Left hindlimb (tissue), 1 donor: Measurements from ENCODE around the gene SLCO4A1.
"Not testable (repeated sequence)": the region's sequence is repeated elsewhere in the genome, so short reads cannot be mapped to it uniquely, and the experiment has no call there.

ENCODE experiments used
- DNase-seq: peaks from one replicate; pipeline ENCODE4 v3.0.0-alpha.2; 2018

Gene SLCO4A1

DNA sequence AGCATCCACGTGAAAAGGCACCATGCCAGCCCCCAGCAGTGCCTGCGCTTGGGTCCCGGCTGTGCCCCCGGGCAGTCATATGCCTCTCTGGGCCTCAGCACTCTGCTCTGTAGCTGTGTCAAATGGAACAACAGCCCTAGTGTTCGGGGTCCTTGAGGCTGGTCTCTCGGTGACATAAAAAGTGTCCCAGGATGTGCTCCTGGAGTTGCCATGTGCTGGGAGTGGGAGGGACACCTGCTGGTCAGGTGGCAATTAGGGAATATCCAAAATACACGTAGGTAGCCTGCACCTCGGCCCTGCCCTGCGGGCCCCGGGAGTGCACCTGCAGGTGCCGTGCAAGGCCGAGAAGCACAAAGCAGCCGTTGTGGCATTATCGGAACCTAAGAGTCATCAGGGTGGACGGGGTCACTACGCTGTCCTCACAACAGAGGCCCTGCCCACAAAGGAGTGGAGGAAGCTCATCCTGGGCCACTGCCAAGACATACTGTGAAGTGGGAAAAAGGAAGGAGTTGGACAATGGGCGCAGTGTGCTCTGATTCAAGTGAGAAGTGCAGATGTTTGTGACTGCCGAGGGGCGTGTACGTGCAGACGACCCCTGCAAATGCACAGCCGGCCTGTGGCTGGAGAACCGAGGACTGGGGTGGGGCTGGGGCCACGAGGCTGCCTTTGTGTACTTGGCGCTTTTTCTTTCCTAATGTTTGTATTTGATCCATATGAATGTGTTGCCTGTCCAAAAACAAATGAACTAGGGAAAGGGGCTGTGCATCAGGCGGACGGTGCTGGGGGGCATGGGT lies 24.6 kb downstream of the SLCO4A1 start:
- no peak for DNase-seq

- no peak for DNase-seq
Observed at GRCh38 chr20:62667530-62668440, 25.5 kb downstream of the SLCO4A1 start.

- DNase-seq = peak; percentile 86
Observed at GRCh38 chr20:62668441-62669027, 26.2 kb downstream of the SLCO4A1 start.

- DNase-seq = no peak
Observed at GRCh38 chr20:62669249-62669648, 26.9 kb downstream of the SLCO4A1 start.

- no peak for DNase-seq
Observed at GRCh38 chr20:62670156-62670555, 27.9 kb downstream of the SLCO4A1 start.

DNA sequence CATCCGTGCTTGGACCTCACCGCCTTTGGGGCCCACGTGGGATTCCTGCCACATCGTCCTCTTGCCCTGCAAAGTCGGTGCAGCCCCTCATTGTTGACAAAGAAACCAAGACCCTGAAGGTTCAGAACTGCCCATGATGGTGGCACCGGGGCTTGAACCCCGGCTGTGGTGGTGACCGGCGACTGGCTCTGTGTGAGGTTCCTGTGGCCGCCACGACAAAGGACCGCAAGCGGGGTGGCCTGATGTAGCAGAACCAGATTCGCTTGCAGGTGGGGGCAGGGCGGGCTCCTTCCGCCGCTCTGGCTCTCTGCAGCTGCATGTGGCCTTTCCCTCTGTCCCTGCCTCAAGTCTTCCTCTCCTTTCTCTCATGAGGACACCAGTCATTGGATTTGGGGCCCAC lies 28.7 kb downstream of the SLCO4A1 start:
- no peak for DNase-seq

DNA sequence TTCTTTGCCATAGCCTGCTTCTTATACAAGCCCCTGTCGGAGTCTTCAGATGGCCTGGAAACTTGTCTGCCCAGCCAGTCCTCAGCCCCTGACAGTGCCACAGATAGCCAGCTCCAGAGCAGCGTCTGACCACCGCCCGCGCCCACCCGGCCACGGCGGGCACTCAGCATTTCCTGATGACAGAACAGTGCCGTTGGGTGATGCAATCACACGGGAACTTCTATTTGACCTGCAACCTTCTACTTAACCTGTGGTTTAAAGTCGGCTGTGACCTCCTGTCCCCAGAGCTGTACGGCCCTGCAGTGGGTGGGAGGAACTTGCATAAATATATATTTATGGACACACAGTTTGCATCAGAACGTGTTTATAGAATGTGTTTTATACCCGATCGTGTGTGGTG lies 29.5 kb downstream of the SLCO4A1 start:
- no peak for DNase-seq

- DNase-seq = no peak
Observed at GRCh38 chr20:62674370-62674769, 32.1 kb downstream of the SLCO4A1 start.

DNA sequence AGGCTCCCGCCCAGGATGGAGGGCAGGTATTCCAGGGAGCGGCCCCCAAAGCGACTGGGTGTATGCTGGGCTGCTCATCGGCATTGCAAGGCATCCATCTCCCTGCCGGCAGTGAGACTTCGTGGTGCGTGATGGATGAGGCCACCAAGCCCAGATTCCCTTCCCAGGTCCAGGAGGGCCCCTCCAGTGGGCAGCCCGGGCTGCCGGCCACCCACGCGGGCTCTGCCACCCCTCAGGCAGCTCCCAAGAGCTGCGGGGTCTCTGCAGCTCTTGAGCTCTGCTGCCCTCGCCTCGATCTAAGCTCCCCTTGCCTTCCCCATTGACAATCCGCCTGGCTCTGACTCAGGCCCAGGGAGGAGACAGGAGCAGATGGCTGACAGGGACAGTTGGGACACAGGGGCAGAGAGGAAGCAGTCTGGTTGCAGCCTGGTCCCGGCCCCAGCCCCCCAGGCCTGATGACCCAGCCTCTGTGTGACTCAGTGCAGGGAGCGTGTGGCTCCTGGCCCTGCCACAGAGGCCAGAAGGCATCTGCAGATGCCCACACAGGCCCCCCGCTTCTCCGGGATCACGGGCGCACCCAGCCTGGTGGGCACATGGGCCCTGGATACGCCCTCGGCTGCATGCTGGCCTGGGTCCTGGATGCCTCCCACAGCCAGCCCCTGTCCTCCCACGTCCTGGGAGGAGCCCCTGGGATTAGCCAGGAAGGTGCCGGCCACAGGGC lies 33.0 kb downstream of the SLCO4A1 start:
- DNase-seq = no peak

DNA sequence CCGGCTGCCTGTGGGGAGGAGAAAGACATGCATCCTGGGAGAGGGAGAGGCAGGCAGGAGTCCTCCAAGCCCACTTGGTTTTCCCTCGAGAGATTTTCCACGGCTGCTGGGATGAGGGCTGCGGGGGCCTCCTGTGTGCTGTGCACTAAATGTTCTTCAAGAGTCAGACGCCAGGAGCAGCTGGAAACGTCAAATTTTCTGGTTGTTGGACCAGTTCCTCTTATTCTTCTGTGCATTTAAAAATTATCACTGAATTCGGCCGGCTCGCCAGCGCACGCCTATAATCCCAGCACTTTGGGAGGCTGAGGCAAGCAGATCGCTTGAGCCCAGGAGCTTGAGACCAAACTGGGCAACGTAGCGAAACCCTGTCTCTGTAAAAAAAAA lies 33.6 kb downstream of the SLCO4A1 start:
- no peak for DNase-seq

- no peak for DNase-seq
Observed at GRCh38 chr20:62676976-62677375, 34.7 kb downstream of the SLCO4A1 start.

DNA sequence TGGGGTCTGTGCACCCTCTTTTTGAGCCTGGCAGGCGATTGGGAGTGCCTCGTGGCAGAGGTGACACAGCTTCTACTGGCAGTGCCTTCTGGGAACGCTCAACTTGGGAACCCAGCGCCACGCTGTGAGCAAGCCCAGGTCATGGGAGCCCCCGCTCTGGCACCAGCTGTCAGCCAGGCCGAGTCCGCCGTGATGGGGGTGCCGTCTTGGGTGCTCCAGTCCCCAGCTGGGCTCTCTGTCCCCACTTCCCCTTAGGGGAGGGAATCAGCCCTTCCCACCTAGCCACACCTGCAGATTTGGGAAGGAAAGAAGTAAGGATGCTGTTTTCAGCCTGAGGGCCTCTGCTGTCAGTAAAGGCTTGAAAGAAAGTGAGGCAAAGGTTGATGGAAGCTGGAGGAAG lies 35.4 kb downstream of the SLCO4A1 start:
- no peak for DNase-seq

DNA sequence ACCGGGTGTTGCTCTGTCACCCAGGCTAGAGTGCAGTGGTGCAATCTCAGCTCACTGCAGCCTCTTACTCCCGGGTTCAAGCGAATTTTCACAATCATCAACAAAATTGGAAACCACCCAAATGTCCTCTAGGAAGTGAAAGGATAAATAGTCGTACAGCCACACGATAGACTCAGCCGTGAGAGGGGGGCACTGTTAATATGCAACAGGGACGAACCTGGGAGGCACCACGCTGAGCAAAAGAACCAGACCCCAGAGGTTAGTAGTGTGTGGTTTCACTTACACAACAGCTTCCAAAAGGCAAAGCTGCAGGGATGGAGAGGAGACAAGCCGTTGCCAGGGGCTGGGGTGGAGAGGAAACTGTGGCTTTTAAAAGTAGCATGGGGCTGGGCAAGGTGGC lies 36.2 kb downstream of the SLCO4A1 start:
- DNase-seq = no peak

DNA sequence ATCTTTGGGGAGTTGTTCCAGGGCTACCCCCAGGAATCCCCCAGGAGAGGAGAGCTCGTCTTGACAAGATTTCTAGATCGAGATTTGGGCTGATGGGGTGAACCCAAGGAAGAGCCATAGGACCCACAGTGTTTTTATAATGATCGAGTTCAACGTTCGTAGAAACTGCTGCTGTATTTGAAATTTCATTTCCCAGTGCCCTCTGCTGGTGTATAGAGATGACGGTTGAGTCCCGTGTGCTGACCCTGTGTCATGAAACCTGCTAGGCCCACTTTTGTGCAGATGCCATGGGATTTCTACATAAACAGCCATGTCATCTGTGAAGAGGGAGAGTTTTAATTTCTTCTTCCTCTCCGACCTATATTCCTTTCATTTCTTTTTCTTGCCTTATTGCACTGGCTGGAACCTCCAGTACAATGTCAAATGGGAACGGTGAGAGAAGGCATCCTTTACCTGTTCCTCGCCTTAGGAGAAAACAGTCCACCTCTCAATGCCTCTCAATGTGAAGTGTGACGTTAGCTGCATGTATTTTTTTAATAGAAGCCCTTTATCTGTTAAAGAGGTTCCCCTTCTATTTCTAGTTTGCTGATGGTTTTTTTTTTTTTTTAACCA lies 37.8 kb downstream of the SLCO4A1 start:
- DNase-seq = no peak

GRCh38 chr20:62682912-62683517 lies 40.7 kb downstream of the SLCO4A1 start:
- DNase-seq = no peak

DNA sequence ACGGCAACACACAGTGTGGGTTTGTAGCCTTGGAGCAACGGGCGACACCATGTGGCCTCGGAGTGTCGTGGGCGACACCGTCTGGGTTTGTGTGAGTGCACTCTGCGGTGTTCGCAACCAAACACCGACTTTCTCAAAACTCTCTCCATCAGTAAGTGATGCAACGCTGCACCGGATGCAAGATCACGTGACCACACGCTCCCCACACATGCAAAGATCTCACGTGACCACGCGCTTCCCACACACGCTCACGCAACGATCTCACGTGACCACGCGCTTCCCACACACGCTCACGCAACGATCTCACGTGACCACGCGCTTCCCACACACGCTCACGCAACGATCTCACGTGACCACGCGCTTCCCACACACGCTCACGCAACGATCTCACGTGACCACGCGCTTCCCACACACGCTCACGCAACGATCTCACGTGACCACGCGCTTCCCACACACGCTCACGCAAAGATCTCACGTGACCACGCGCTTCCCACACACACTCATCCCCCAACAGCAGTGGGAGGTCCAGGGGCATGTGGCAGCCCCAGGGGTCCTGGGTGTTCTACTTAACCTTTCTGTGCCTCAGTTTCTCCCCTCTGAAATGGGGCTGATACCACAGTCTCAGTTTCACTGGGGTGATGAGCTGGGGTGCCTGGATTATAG lies 41.5 kb downstream of the SLCO4A1 start:
- not testable (repeated sequence) for DNase-seq

DNA sequence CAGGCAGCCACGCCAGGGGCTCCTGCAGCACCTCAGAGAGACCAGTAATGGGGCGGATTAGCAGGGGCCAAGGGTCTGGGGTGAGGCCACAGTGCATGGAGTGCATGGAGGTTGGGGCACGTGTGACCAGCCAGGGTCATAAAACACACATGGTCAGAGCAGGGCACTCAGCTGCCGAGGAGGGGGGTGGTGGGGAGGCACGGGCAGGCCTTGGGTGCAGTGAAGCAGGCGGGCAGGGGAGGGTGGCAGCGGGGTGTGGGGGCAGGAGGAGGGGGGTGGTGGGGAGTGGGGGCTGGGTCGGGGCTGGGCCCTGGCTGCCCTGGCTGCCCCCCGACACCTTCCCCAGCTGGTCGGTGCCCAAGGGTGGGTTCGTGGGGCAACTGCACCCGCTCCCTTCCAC lies 42.7 kb downstream of the SLCO4A1 start:
- DNase-seq = no peak

DNA sequence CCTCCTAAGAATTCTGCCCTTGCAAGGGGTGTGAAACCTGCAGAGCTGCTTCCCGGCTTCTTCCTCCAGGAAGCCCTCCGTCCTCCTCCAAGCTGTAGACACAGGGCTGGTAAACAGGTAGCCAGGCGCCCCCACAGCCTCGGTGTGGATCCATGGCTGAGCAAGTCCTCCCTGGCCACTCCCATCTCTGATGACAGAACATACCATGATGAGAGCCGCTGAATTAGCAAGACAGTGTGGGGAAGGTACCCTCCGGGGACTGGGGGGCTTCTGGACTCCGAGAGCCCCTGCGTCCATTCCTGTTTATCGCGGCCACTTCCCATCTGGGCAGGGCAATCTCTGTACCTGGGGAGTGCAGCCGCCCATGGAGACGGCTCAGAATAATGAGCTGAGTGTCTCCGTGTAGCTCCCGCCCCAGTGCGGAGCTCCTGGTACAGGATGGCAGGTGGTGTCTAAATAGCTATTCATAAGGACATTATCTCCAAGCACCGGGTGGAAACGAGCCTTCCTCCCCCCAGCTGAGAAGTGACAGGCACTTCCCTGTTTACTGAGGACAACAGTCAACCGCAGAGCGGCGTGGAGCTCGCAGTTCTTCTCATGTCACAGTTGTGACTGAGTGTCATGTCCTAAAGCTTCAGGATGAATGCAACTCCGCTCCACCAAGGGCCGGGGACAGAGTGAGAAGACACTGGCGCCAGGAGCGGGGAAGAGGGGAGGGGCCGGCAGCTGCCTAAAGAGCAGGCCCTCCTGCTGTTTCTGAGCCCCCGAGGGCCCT lies 43.7 kb downstream of the SLCO4A1 start:
- DNase-seq = no peak

DNA sequence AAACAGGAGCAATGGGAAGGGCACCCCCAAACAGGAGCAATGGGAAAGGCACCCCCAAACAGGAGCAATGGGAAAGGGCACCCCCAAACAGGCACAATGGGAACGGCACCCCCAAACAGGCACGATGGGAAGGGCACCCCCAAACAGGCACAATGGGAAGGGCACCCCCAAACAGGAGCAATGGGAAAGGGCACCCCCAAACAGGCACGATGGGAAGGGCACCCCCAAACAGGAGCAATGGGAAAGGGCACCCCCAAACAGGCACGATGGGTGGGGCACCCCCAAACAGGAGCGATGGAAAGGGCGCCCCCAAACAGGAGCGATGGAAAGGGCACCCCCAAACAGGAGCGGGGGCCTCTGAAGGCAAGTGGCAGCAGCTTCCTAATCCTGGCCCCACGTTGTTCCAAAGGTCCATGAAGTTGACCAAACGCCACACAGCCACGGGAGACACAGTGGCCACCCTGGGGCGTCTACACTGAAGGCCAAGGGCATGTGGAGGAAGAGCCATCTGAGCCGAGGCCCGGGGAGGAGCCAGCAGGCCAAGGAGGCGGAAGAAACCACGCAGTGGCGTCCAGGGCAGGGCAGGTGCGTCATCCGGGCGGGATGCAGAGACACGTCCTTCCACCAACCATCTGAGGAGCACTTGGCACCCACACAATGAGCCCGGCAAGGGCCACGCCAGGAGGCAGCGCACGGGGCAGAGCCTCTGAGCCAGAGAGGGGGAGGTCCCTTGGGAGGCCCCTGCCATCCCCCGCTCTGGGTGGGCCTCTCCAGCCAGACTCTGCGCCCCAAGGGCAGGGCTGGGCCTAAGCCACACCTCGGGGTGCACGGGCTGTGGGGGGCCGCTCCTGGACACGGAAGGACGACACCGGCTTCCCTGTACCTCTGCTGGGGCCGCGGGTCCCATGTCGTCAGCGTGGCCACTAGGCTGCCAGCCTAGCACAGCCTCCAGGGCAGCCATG lies 44.8 kb downstream of the SLCO4A1 start:
- DNase-seq = no peak

DNA sequence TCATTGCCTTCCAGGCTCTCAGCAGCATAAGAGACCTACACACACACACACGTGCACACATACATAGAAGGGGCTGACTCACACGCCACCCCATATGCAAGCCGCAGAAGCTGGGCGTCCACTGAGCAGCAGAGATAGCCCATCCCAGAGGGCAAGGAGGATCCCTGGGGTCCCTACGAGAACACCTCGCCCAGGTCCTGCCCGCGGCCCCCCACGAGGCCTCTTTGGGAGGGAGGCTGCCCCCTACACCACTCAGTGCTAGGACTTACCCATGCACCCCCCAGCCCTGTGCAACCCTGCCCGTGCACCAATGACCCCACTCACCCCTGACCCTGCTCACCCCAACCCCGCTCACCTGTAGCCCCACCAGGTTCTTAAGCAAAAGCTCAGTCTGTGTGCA lies 45.8 kb downstream of the SLCO4A1 start:
- no peak for DNase-seq
